GM21367 (cell line): Measurements from ENCODE around the gene GULP1.
"Not testable (repeated sequence)": the region's sequence is repeated elsewhere in the genome, so short reads cannot be mapped to it uniquely, and the experiment has no call there.

Experiments
- ATAC-seq: cut with Tn5 transposase; IDR thresholded peaks from one replicate; pipeline ENCODE4 v1.9.1; 2021; ENCODE audit not compliant: unreplicated experiment

GULP1 gene

DNA sequence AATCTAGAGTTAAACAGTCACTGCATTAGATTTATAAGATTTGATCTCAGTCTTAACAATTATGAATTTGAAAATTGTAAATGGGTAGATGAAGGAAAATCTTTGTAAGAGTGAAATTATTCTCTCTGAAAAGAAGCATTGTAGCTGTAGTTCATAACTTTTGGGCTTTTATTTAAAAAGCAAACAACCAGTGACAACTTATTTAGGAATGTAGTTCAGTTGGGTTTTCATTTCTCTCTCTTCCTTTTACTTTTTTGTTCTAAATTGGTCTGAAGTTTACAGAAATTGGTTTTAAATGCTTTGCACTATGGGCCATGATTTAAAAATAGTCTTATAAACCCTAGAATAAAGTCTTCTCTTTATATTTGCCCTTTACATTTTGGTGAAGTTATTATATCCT, 296.6 kb downstream of the GULP1 start:
- ATAC-seq = no peak

DNA sequence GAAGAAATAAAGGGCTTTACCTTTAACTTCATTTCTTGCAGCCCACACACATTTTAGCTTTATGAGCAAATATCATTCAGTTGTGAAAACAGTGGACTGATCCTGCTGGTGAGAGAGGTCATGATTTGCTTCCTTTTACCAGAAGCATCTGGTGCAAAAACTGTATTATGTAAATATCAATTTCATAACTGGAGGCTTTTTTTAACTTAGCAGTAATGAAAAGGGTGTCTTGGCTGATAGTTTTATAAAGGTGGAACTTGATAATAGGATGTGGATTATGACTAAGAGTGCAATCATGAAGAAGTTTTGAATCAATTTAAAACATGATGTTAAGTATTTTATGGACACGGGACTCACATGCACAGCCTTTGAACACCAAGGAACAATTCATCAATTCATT, 304.4 kb downstream of the GULP1 start:
- ATAC-seq = no peak

GRCh38 chr2:188598551-188598950, 306.9 kb downstream of the GULP1 start:
- no peak for ATAC-seq

DNA sequence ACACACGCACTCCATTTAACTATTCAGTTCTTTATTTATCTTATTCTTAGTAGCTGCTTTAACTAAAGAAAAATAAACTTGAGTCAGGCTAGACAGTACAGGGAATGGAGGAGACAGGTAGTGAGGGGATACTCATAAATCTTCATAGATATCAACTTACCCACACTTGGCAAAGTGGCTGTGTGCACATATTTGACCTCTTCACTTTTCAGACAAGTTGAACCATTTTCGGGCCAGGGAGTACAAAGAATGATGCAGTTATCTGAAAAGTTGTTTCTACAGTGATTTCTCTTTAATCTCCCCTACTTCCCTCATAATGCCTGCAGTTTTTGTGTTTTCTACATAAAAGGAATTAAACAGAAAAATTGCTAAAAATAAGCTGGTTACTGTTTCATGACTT, 307.5 kb downstream of the GULP1 start:
- ATAC-seq = no peak

DNA sequence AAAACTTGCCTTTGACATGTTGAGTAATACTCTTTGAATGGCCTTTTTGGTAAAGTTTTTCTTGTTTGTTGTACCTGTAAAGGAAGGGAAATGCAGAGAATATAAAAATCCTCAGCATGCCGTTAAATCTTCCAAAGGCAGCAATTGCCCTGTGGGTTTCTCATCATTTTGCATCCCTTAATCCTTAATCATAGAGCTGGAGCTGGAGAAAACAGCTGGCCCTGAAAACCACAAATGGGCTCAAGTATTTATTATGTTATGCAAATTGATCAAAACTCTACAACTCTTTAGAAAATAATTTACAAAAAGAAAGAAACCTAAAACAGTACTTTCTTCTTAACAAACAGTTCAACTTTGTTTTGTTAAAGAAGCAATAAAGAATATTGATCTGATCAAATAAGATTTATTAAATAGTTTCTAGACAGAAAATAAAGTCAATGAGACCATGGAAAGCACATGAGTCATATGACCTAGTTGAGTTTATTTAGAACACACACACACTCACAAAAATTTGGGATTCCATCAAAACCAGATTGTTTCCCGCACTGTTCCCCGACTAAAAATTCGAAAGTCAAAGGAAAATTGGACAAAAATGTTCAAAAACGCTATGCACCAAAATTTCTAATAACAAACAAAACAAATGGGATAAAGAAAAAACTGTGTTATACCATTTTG, 309.0 kb downstream of the GULP1 start:
- no peak for ATAC-seq

GRCh38 chr2:188601391-188601790, 309.7 kb downstream of the GULP1 start:
- ATAC-seq = no peak

GRCh38 chr2:188601927-188602326, 310.3 kb downstream of the GULP1 start:
- no peak for ATAC-seq

GRCh38 chr2:188604579-188604978, 312.9 kb downstream of the GULP1 start:
- no peak for ATAC-seq

- ATAC-seq = not testable (repeated sequence)
These were observed 314.2 kb downstream of the GULP1 start for GRCh38 chr2:188605609-188606584.

DNA sequence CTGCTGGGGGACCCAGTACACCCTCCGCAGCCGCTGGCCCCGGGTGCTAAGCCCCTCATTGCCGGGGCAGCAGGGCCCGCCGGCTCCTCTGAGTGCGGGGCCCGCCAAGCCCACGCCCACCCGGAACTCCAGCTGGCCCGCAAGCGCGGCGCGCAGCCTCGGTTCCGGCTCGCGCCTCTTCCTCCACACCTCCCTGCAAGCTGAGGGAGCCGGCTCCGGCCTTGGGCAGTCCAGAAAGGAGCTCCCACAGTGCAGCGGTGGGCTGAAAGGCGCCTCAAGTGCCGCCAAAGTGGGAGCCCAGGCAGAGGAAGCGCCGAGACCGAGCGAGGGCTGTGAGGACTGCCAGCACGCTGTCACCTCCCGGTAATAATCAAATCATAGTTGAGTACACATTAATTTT, 314.9 kb downstream of the GULP1 start:
- ATAC-seq = not testable (repeated sequence)

GRCh38 chr2:188607501-188607900, 315.8 kb downstream of the GULP1 start:
- ATAC-seq = no peak

DNA sequence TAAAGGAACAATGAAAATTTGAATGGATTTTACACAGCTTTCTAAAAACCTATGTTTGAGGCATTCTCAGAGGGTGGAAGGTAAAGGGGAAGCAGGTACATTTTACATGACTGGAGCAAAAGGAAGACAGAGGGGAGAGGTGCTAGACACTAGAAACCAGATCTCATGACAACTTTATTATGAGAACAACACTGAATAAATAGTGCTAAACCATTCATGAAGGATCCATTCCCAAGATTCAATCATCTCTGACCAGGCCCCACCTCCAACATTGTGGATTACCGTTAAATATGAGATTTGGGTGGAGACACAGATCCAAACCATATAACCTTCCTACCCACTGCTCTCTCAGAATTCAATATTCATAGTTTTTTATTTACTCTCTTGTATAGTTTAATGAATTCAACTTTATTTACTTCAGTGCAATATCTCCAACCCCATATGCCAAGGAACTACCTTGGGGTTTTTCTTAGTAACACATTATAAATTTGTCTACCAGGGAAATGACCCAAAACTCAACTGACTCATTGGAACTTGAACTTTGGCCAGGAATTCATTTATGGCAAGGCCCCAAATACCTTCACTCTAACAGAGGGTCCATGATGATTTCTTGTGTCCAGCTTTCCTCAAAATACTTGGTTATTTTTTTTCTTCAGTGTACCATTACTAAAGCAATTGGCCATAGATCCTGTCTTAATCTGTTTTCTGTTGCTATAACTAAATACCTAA, 317.8 kb downstream of the GULP1 start:
- ATAC-seq = no peak

- ATAC-seq = no peak
These were observed 318.4 kb downstream of the GULP1 start for GRCh38 chr2:188610050-188610444.

GRCh38 chr2:188610827-188611226, 319.2 kb downstream of the GULP1 start:
- ATAC-seq = no peak

GRCh38 chr2:188619146-188619545, 327.5 kb downstream of the GULP1 start:
- no peak for ATAC-seq

DNA sequence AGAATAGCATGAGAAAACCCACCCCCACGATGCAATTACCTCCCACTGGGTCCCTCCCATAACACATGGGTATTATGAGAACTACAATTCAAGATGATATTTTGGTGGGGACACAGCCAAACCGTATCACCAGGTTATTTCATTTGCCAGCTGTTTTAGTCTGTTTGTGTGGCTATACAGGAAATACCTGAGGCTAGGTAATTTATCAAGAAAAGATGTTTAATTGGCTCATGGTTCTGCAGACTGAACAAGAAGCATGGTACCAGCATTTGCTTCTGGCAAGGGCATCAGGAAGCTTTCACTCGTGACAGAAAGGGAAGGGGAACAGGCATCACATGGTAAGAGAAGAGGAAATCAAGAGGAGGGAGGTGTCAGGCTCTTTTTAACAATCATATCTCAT, 329.2 kb downstream of the GULP1 start:
- no peak for ATAC-seq

- ATAC-seq = no peak
These were observed 331.1 kb downstream of the GULP1 start for GRCh38 chr2:188622601-188623260.

- ATAC-seq = no peak
These were observed 332.4 kb downstream of the GULP1 start for GRCh38 chr2:188623995-188624643.

- ATAC-seq = no peak
These were observed 335.8 kb downstream of the GULP1 start for GRCh38 chr2:188627471-188627870.

- no peak for ATAC-seq
These were observed 337.5 kb downstream of the GULP1 start for GRCh38 chr2:188628989-188629752.
